Measurements from ENCODE around the gene PTPRR.

Gene PTPRR

GRCh38 chr12:70785896-70786295, 134.6 kb downstream of the PTPRR start:
- no peak for DNase-seq

GRCh38 chr12:70784042-70784668, 136.4 kb downstream of the PTPRR start:
- DNase-seq, result no peak

GRCh38 chr12:70783455-70783854, 137.1 kb downstream of the PTPRR start:
- DNase-seq, result no peak

- no peak for DNase-seq
These were observed 141.3 kb downstream of the PTPRR start for GRCh38 chr12:70779250-70779649.

GRCh38 chr12:70774055-70774454, 146.5 kb downstream of the PTPRR start:
- DNase-seq, result no peak

- DNase-seq, result no peak
These were observed 147.7 kb downstream of the PTPRR start for GRCh38 chr12:70772836-70773235.

- no peak for DNase-seq
These were observed 149.0 kb downstream of the PTPRR start for GRCh38 chr12:70771581-70771980.

GRCh38 chr12:70763666-70764065, 156.9 kb downstream of the PTPRR start:
- no peak for DNase-seq

GRCh38 chr12:70762000-70762399, 158.5 kb downstream of the PTPRR start:
- no peak for DNase-seq

- no peak for DNase-seq
These were observed 161.2 kb downstream of the PTPRR start for GRCh38 chr12:70759161-70759918.

GRCh38 chr12:70758494-70758845, 162.1 kb downstream of the PTPRR start:
- no peak for DNase-seq

GRCh38 chr12:70757830-70758493, 162.6 kb downstream of the PTPRR start:
- no peak for DNase-seq

GRCh38 chr12:70756791-70757190, 163.7 kb downstream of the PTPRR start:
- no peak for DNase-seq

GRCh38 chr12:70756118-70756517, 164.4 kb downstream of the PTPRR start:
- no peak for DNase-seq

GRCh38 chr12:70754330-70754741, 166.2 kb downstream of the PTPRR start:
- DNase-seq, result no peak

GRCh38 chr12:70752327-70752726, 168.2 kb downstream of the PTPRR start:
- no peak for DNase-seq

- no peak for DNase-seq
These were observed 170.6 kb downstream of the PTPRR start for GRCh38 chr12:70749931-70750330.

- DNase-seq, result no peak
These were observed 171.7 kb downstream of the PTPRR start for GRCh38 chr12:70748809-70749208.

GRCh38 chr12:70747445-70748260, 172.9 kb downstream of the PTPRR start:
- DNase-seq, result no peak

GRCh38 chr12:70745048-70745447, 175.5 kb downstream of the PTPRR start:
- DNase-seq, result no peak

GRCh38 chr12:70744178-70744577, 176.4 kb downstream of the PTPRR start:
- no peak for DNase-seq

GRCh38 chr12:70741256-70741655, 179.3 kb downstream of the PTPRR start:
- DNase-seq, result no peak

- no peak for DNase-seq
These were observed 180.8 kb downstream of the PTPRR start for GRCh38 chr12:70739756-70740155.
